Omental fat pad (tissue), 4 donors: ENCODE results near the gene LONRF2. TPM values are rescaled to one million over a fixed set of nuclear protein-coding genes. Genes with fewer than 3 reads are reported as not detected.

Source experiments
- ATAC-seq: fragments of 150-250 bp; one replicate; pipeline ENCODE4 v1.9.1; 2016; ENCODE audit warnings: mild to moderate bottlenecking, moderate library complexity; ENCODE audit not compliant: low FRiP score
- DNase-seq: peaks from one replicate; pipeline ENCODE4 v3.0.0-alpha.2; 2019; ENCODE audit warnings: low spot score
- total RNA-seq, 4 donors: library from RNA; depleted of rRNA; stranded (reverse); fragments of >200 nt; gene quantifications; one replicate each; pipeline ENCODE4 v1.1.0, GENCODE V29; 2016
- TF ChIP-seq, protein P1 (sequence below), 3 donors: fragments of 450-650 bp; IDR thresholded peaks; one replicate each; pipeline ENCODE4 v1.5.1; 2016 to 2017; ENCODE audit warnings: antibody characterized with exemption in 3 of 3, mild to moderate bottlenecking in 3 of 3, moderate library complexity in 2 of 3

Gene LONRF2
- total RNA-seq, 4 donors from 2014 or later = 2.5 to 32.8 (median 9.8) TPM

DNA sequence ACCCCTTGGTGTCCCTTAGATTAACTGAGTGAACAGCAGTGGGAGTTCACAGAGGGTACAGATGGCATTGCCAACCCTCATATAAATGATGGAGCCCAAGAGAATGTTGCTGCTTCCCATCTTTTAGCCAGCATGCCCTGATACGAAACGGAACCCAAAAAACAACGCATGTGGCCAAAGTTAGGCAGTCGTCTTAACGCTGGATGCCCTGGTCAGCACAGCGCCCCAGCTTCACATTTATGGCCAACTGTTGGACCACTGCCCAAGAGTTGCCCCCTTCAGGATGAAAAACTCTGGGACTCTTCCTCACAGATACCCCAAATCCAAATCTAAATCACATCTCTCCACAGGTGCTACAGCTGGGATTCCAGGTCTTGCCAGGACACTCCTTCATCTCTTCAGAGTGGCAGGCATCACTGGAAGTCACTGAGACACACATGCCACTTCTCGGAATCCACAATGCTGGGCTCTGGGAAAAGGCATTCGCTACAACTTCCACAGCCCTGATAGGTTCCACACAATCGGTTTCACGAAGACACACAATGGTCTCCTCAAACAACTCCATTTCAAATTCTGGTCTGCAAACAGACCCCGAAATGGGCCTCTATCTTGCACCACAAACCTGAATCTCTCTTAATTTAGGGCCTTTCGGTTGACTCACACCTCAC, 44.6 kb downstream of the LONRF2 start:
- ATAC-seq (no peak), DNase-seq (no peak)
- TF ChIP-seq, protein P1, sequence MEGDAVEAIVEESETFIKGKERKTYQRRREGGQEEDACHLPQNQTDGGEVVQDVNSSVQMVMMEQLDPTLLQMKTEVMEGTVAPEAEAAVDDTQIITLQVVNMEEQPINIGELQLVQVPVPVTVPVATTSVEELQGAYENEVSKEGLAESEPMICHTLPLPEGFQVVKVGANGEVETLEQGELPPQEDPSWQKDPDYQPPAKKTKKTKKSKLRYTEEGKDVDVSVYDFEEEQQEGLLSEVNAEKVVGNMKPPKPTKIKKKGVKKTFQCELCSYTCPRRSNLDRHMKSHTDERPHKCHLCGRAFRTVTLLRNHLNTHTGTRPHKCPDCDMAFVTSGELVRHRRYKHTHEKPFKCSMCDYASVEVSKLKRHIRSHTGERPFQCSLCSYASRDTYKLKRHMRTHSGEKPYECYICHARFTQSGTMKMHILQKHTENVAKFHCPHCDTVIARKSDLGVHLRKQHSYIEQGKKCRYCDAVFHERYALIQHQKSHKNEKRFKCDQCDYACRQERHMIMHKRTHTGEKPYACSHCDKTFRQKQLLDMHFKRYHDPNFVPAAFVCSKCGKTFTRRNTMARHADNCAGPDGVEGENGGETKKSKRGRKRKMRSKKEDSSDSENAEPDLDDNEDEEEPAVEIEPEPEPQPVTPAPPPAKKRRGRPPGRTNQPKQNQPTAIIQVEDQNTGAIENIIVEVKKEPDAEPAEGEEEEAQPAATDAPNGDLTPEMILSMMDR (IDR thresholded peaks at IDR 0.05) = no peak

DNA sequence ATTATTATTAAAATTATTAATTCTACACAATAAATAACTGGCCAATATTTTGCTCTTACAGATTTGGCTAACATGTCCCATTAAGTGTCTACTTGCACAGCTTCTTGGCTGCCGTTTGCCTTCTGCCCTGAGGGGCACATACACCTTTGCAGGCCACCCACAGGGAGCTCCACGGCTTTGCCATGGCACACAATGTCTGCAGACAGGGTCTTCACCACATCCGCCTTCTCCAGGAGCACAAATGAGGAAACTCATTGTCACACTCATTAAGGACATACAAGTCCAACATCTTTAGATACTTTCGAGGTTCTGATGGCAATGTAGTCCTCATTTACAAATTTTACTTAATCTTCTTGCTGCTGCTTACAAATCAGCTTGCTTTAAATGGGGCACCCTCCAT, 45.6 kb downstream of the LONRF2 start:
- DNase-seq (no peak), ATAC-seq (no peak)
- TF ChIP-seq, protein P1 (IDR thresholded peaks at IDR 0.05) = no peak

DNA sequence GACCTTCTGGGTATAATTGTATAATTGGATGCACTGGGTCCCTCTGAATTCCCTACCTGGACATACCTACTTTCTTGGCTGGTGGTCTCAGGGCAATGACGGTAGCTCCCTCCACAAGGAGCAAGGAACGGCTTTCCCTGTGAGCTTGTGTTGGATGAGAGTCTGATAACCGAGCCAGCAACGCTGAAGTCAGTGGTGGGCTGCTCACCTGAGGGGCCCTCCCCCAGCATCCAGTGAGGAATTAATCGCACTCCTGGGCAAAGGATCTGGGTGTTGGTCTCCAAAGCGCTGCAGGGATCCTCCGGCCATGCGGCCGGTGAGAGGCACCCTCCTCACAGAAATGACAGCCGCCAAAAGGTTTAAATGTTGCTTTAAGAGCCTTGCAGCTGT, 47.1 kb downstream of the LONRF2 start:
- ATAC-seq (no peak), DNase-seq (no peak)
- TF ChIP-seq, protein P1 (IDR thresholded peaks at IDR 0.05) = no peak

GRCh38 chr2:100274566-100275199, 47.6 kb downstream of the LONRF2 start:
- no peak for DNase-seq
- TF ChIP-seq, protein P1 (IDR thresholded peaks at IDR 0.05) = no peak
- ATAC-seq = no peak

DNA sequence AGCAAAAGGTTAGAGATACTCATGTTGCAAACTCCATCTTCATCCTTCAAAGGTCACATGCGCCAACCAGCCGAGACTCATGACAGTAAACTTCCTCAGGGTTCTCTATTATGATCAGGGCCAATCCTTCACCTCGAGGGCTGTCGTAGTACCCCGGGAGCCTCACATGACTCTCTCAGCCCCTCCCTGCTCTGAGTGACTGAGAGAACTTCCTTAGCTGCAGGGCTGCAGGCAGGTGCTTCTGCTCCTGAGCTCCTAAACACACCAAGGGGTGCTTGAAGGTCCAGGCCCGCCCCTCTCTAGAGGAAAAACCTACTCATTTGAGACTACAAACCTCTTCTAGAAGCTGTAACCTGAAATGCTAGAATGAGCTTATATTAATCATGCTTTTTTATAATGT, 48.2 kb downstream of the LONRF2 start:
- ATAC-seq = no peak
- TF ChIP-seq, protein P1 (IDR thresholded peaks at IDR 0.05) = no peak
- DNase-seq = no peak

DNA sequence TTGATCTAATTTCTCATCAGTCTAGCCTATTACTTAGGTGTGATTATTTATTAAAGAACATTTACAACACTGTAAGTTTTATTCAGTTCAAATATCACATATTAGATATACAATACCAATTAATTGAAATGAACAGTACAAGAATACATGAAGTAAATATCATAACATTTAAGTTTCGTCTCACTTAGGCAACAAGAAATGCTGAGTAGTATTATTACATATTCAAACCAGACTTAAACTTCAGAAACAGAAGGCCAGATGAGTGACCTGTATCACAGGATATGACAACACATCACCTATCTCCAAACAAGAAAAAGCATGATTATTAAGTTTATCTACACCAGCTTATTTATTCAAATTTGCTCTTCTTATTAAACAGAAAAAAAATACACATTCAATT, 48.9 kb downstream of the LONRF2 start:
- DNase-seq = no peak
- TF ChIP-seq, protein P1 (IDR thresholded peaks at IDR 0.05) = no peak
- ATAC-seq = no peak

DNA sequence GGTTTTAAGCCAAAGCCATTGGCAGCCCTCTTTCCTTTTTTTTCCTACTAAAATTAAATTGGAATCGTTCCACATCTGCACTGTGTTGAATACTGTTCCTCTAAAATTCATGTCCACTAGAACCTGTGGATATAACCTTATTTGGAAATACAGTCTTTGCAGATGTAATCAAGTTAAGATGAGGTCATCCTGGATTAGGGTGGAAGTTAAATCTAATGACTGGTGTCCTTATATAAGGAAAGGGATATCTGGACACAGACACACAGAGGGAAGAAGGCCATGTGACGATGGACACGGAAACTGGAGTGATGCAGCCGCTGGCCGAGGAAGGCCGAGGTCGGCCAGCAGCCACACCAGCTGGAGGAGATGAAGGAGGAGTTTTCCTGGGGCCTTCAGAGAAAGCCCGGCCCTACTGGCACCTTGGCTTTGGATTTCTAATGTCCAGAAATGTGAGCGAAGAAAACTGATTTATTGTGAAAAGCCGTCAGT, 49.4 kb downstream of the LONRF2 start:
- peak; percentile 31 for ATAC-seq
- TF ChIP-seq, protein P1 (IDR thresholded peaks at IDR 0.05) = no peak
- no peak for DNase-seq
